Neutrophil (primary cell): Measurements from ENCODE around the gene ACOT13.
"Not testable (repeated sequence)": the region's sequence is repeated elsewhere in the genome, so short reads cannot be mapped to it uniquely, and the experiment has no call there.

Source experiments
- H3K27ac ChIP-seq: fragments of 200-600 bp; sonication (generic); 2 replicates; pipeline ENCODE4 v1.5.1; 2016; ENCODE audit warnings: mild to moderate bottlenecking, moderate library complexity
- H3K27me3 ChIP-seq: fragments of 200-600 bp; sonication (generic); 2 replicates; pipeline ENCODE4 v1.6.0; 2016; ENCODE audit warnings: mild to moderate bottlenecking
- H3K36me3 ChIP-seq: fragments of 200-600 bp; sonication (generic); 2 replicates; pipeline ENCODE4 v1.5.1; 2017
- H3K4me1 ChIP-seq, 2 experiments: fragments of 200-600 bp in 1 of 2; sonication (generic) in 1 of 2; 1 replicate in 1 of 2; 2 replicates in 1 of 2; pipeline versions ENCODE4 v1.5.1 to v1.6.1; 2013 to 2016; ENCODE audit warnings: low read depth in 1 of 2, low read length in 1 of 2, mild to moderate bottlenecking in 1 of 2, moderate library complexity in 1 of 2; ENCODE audit not compliant: control insufficient read depth in 1 of 2, insufficient read depth in 1 of 2
- H3K4me3 ChIP-seq, 2 experiments: fragments of 200-600 bp in 1 of 2; sonication (generic) in 1 of 2; 1 replicate in 1 of 2; 2 replicates in 1 of 2; pipeline ENCODE4 v1.5.1; 2013 to 2016; ENCODE audit warnings: low read depth in 1 of 2, low read length in 1 of 2, mild to moderate bottlenecking in 1 of 2, moderate library complexity in 1 of 2
- H3K9me3 ChIP-seq: fragments of 200-600 bp; sonication (generic); 2 replicates; pipeline ENCODE4 v1.5.1; 2016
- CTCF ChIP-seq: fragments of 200-600 bp; sonication (generic); IDR thresholded peaks from 2 replicates; pipeline ENCODE4 v1.5.1; 2016; ENCODE audit warnings: antibody characterized with exemption

ACOT13 gene

DNA sequence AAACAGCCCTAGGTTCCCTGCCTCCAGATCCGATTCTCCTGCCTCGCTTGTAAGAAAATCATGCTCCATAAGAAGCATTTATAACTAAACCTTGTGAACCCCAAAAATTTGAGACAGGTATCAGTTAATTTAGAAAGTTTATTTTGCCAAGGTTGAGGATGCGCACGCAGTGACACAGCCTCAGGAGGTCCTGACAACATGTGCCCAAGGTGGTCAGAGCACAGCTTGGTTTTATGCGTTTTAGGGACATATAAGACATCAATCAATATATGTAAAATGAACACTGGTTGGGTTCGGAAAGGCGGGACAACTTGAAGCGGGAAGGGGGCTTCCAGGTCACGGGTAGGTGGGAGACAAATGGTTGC lies 2.1 kb downstream of the ACOT13 start:
- Histone ChIP-seq H3K4me1 (peaks cover 26 to 36% of the 10 kb centered on the region in 2 experiments), H3K36me3 (peaks cover 9% of the 10 kb centered on the region), H3K9me3 (no peaks in the 10 kb centered on the region), H3K27me3 (no peaks in the 10 kb centered on the region), H3K4me3 (no peak overlapping the region), H3K27ac (no peak overlapping the region)
- TF ChIP-seq CTCF: no peak

DNA sequence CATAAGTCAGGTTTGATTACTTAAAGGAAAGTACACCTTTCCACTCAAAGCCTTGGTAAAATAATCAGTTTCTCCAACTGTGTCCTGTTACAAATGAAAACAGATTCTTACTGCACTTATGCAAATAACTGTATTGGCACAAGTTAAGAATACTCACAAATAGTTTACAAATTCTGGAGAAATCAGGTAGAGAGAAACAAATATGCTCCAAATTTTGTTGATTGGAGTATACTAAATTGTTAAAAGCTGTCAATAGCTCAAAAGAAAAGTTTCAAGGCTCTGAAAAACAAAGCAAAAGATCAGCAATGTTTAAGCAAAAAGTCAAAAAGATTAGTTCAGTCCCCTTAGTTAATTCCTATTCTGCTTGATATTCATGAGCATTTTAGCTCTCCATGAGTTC lies 3.6 kb downstream of the ACOT13 start:
- H3K9me3 ChIP-seq, H3K27ac ChIP-seq, H3K36me3 ChIP-seq, H3K4me3 ChIP-seq, H3K27me3 ChIP-seq: not testable (repeated sequence)
- peaks cover 14 to 21% of the 10 kb centered on the region in 2 experiments for H3K4me1 ChIP-seq

GRCh38 chr6:24671077-24671476 lies 4.2 kb downstream of the ACOT13 start:
- not testable (repeated sequence) for H3K4me3 ChIP-seq, H3K27me3 ChIP-seq, H3K36me3 ChIP-seq, H3K27ac ChIP-seq, H3K9me3 ChIP-seq
- peaks cover 11 to 15% of the 10 kb centered on the region in 2 experiments for H3K4me1 ChIP-seq

GRCh38 chr6:24672620-24673182 lies 5.8 kb downstream of the ACOT13 start:
- no peak overlapping the region for H3K27ac ChIP-seq
- TF ChIP-seq CTCF: no peak
- no peaks in the 10 kb centered on the region for H3K36me3 ChIP-seq
- H3K27me3 ChIP-seq: no peaks in the 10 kb centered on the region
- H3K4me3 ChIP-seq: no peak overlapping the region
- H3K4me1 ChIP-seq: peaks cover 5 to 6% of the 10 kb centered on the region in 2 experiments
- H3K9me3 ChIP-seq: no peaks in the 10 kb centered on the region

DNA sequence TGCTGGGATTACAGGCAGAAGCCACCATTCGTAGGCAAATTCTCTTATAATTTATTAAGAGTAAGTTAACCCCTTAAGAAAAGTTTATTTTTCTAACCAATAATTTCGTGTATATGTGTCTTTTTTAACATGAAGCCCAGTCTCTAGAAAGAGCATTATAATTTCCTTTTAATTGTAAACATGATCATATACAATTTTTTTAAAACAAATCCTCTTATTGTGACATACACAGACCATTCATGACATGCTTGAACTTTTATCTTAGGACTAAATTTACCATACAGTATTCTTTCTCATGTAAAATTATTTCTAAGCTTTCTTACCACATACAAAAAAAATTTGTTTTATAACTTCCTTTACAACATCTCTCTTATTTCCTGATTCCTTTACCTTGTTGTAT lies 6.7 kb downstream of the ACOT13 start:
- H3K9me3 ChIP-seq: no peaks in the 10 kb centered on the region
- no peaks in the 10 kb centered on the region for H3K4me1 ChIP-seq
- no peak overlapping the region for H3K27ac ChIP-seq
- TF ChIP-seq CTCF: no peak
- H3K27me3 ChIP-seq: no peaks in the 10 kb centered on the region
- no peak overlapping the region for H3K4me3 ChIP-seq
- H3K36me3 ChIP-seq: no peaks in the 10 kb centered on the region

GRCh38 chr6:24678792-24679352 lies 12.0 kb downstream of the ACOT13 start:
- peaks cover 11 to 19% of the 10 kb centered on the region in 2 experiments for H3K4me1 ChIP-seq
- not testable (repeated sequence) for H3K4me3 ChIP-seq, H3K27ac ChIP-seq, H3K9me3 ChIP-seq, H3K36me3 ChIP-seq, H3K27me3 ChIP-seq

DNA sequence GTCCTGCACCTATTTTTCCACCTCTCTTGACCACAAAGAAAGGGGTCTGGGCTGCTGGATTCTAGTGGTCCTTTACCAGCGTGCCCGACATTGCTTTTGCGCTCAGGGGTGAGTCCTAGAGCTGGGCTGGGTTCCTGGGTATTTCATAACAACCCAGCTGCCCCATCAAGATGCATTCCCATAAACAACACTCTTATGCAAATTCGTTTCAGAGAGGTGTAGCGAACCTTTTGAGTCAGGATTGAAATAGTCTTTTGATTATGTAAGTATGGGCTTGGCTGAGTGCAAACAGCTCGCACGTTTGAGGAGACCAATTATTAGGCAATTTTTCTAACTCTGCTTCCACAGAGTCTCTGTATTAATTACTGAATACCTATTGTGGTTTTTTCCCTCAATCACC lies 13.7 kb downstream of the ACOT13 start:
- Histone ChIP-seq H3K4me1 (peaks cover 11 to 19% of the 10 kb centered on the region in 2 experiments), H3K9me3 (no peaks in the 10 kb centered on the region), H3K27ac (peak overlapping the region; percentile 20), H3K27me3 (no peaks in the 10 kb centered on the region), H3K4me3 (no peak overlapping the region), H3K36me3 (no peaks in the 10 kb centered on the region)
- no peak for TF ChIP-seq CTCF
